ENCODE results near the gene PPIL1.
"Not testable (repeated sequence)": the region's sequence is repeated elsewhere in the genome, so short reads cannot be mapped to it uniquely, and the experiment has no call there.

Gene PPIL1

DNA sequence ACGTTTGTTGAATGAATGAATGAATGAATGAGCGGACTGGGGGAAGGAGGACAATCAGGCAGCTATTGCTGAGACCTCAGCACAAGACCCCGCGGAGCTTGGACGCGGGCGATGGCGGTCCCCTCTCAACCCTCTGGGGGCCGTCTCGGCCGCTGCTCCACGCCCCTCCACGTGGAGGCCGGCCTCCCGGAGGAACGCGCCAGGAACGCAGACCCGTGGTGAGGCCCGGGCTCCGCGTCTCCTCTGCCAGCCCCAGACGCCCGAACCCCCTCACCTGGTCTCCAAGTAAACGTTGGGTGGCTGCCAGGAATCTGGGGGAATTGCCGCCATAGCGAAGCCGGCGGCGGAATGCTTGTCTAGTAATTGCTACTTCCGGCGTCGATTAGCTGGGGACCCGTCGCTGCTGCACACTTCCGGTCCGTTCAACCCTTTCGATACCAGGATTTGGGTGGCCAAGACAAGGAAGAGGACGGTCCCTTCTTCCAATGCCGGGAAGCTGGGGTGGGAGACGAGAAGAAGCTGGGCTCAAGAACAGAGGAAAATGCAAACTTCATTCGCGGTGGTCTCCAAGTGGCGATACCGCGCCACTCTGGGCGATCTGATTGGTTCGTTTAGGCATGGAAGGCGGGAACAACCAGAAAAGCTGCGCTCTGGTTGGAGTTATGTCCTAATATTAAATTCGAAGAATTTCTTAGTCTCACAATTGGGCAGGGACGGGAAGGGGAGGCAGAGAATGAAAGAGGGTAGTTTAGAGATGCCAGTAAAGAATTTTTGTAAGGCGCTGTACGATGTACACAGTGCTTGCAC, at the start of gene PPIL1:
Gene PPIL1 (minus strand): TSS at position 361 of the 807 bp plus-strand sequence. CDS start 31 bp downstream, at position 330.
- DNase-seq (ENCODE audit: low read depth, low spot score), result peak; percentile 69

DNA sequence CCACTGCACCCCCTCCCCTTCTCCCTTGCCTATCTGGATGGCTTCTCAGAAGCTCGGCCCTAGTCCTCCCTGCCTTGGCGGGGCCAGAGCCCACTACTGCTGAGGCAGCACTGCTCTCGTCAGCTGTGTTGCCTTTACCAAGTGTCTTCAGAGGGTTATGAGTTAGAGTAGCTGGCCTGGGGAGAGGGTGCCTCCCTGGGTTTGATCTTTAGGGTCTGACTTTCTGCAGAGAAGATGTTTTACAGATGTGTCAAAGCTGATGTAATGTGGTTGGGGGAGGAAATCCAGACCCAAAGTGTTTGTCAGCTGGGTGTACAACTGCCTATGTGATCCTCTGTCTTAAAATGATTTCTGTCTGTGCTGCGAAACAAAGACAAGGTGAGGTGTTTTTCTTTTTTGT, 49.5 kb upstream of the PPIL1 start:
- DNase-seq (ENCODE audit: low read depth, low spot score), result no peak

DNA sequence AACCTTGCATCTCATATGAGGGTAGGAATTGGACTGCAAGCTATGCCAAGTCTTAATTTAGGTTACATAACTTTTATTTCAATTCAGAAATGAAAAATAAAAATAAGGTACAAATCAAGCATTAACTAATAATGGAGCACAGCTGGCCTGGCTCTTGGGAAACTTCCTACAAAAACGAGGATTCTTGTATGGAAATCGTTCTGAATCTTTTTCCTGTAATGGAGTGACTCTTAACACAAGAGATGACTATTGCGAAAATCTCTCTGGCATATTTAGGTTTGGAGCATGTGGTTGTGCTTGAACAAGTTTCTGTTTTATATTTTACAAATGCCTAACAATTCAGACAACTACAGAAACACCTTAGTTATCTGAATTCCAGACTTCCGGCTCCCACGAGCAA, 45.9 kb upstream of the PPIL1 start:
- DNase-seq (ENCODE audit: low read depth, low spot score), result no peak

DNA sequence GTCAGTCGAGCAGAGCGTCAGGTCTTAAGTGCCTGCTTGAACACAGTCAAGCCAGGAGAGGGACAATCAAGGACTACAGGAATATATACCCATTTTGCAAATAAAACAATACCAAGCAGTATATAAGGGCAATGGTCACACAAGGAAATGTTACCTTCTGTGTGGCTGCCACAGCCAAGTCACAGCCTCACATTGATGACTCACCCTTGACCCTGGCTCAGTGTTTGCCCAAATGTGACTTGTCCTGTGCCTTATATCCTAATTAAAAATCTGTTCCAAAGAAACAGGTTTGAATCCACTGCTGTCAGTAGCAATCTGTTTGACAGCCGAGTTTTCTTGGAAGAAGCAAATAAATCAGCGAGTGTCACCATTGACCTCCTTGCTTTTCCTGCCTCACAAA, 45.4 kb upstream of the PPIL1 start:
- DNase-seq (ENCODE audit: low read depth, low spot score), result no peak

DNA sequence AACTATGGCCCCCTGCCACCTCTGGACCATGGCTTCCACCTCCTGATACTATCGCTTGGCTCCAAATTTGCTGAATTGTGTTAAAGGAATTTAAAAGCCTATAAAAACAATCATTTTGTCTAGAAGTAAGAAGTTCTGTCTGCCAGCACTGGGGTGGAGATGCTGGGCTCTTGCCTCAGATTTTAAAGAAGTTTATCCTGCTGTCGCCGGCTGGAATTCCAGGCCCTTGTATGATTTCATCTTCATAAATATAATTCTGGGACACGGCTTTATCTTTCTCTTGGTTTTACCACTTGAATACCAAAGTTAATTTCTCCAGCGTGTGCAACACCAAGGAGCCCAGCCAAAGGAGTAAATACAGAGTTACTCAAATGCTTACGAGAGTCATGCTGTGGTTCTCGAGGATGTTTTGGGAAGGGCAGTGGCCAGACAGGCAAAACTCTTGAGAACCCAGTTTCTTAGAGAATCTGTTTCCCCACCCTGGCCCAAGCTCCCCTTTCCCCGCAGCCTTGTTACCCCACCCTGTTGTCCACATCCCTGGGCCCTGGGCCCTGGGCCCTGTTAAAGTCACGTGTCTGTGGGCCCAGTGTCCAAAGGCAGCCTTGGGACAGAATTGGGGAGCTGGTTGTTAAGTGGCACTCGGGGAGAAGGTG, 43.1 kb upstream of the PPIL1 start:
- no peak for DNase-seq (ENCODE audit: low read depth, low spot score)

DNA sequence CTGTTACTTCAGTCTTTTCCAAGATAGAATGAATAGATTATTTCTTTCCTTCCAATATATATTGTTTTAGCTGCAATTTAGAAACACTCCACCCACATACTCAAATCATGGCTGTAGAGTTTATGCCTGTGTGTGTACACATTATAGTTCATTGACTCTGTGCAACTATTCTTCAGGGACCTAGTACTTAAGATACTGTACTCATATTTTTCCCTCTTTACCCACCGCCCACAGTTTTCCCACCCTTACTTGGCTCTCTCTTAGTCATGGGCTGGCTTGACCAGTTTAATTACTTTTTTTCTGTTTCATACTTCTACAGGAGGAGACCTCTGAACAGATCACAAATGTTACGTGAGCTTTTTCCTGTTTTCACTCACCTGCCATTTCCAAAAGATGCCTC, 41.5 kb upstream of the PPIL1 start:
- DNase-seq (ENCODE audit: low read depth, low spot score), result no peak

DNA sequence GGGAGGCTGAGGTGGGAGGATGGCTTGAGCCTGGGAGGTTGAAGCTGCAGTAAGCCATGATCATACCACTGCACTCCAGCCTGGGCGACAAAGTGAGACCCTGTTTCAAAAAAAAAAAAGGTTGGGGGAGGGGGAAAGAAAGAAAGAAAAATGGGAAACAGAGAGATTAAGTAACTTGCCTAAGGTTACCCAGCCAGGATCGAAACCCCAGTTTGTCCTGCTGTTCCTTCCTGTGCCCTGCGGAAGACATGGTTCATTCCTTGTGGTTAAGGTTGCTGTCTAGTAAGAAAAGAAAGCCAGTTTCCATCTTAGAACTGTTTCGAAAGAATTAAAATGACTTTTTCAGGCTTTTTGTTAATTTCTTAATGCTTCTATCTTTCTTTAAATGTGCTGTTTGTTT, 41.0 kb upstream of the PPIL1 start:
- DNase-seq (ENCODE audit: low read depth, low spot score), result no peak

DNA sequence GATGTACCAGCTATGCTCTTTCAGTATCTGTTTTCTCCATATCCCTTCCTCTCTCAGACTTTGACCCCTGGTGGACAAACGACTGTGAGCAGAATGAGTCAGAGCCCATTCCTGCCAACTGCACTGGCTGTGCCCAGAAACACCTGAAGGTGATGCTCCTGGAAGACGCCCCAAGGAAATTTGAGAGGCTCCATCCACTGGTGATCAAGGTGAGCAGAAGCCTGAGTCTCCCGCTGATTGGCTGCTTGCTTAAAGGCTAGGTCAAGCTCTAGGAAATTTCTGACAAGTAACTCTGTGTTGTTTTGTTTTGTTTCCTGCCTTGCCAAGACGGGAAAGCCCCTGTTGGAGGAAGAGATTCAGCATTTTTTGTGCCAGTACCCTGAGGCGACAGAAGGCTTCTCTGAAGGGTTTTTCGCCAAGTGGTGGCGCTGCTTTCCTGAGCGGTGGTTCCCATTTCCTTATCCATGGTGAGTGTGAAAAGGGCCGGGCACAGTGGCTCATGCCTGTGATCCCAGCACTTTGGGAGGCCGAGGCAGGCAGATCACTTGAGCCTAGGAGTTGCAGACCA, 39.7 kb upstream of the PPIL1 start:
- peak; percentile 48 for DNase-seq (ENCODE audit: low read depth, low spot score)

DNA sequence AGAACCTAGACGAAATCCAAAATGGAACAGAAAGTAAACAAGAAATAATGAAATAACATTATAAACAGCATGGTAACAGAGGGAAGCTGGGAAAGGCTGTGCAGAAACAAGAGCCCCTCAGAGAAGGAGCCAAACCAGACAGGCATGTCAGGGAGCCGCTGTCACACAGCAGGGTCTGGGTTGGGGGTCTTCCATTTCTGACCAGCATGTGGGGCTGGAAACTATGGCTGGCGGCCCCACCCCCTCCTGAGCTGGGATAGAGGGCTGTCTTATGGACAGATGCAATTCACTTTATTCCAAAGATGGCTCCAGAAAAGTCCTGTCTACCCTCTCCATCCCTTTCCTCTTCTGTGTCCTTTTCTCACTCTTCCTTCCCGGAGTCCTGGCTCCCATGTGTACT, 38.5 kb upstream of the PPIL1 start:
- no peak for DNase-seq (ENCODE audit: low read depth, low spot score)

DNA sequence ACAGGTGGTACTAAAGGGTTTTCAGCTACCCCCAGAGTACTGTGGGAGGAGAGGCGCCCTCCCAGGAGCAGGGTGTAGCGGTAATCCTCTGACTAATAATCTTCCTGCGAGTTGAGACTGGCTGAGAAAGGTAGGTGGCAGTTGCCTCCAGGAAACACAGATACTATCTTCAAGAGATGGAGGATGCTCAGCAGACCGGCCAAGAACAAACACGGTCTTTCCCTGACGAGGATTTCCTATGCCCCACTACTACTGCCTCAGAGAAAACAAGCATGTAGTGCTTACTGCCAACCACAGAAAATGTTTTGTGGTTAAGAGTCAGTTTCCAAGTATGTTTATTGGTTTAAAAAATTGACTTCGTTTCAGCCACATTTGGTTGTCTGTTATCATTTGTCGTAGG, 38.0 kb upstream of the PPIL1 start:
- no peak for DNase-seq (ENCODE audit: low read depth, low spot score)

DNA sequence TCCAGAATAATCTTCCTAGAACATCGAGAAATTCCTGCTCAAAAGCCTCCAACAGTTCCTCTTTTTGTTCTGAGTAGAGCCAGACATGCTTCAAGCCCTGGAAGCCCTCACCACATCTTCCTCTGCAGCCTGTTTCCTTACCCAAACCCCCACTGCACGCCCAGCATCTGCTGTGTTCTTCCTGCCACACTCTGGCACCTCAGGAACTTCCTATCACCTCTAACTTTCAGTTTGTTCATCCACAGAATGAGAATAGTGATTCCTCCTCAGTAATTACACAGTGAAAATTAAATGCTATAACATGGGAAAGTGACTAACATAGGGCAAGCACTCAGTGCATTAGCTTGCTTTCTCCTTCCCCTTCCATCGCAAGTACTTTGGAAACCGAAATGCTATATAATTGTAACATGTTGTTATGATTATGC, 37.4 kb upstream of the PPIL1 start:
- no peak for DNase-seq (ENCODE audit: low read depth, low spot score)

DNA sequence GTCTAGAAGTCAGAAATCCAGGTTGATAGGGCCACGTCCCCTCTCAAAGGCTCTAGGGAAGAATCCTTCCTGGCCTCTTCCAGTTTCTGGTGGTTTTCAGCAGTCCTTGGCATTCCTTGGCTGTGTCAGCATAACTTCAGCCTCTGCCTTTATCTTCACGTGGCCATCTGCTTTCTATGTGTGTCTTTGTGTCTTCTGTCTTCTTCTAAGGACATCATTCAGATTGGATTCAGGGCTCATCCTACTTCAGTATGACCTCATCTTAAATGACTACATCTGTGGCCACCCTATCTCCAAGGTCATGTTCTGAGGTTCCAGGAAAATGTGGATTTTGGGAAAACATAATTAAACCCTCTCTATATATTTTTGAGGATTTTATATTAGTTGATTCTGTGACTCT, 34.1 kb upstream of the PPIL1 start:
- DNase-seq (ENCODE audit: low read depth, low spot score), result no peak

DNA sequence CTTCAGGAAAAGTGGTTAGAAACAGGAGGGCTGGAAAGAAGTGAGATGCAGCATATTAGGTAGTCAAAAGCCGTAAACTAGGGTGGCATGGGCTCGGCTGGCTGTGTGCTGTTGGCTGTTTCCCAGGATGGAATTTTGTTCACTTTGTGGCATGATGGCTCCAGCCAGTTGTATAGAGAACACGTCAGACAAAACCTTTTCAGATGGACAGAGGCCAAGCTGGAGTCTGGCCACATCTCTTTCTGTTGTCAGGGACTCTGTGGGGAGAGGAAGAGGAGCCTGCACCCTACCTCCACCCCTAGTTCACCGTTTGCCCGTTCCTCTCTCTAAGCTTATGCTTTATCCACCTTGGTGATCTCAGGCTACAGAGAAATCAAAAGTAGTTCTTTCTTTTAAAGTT, 33.2 kb upstream of the PPIL1 start:
- DNase-seq (ENCODE audit: low read depth, low spot score), result no peak

DNA sequence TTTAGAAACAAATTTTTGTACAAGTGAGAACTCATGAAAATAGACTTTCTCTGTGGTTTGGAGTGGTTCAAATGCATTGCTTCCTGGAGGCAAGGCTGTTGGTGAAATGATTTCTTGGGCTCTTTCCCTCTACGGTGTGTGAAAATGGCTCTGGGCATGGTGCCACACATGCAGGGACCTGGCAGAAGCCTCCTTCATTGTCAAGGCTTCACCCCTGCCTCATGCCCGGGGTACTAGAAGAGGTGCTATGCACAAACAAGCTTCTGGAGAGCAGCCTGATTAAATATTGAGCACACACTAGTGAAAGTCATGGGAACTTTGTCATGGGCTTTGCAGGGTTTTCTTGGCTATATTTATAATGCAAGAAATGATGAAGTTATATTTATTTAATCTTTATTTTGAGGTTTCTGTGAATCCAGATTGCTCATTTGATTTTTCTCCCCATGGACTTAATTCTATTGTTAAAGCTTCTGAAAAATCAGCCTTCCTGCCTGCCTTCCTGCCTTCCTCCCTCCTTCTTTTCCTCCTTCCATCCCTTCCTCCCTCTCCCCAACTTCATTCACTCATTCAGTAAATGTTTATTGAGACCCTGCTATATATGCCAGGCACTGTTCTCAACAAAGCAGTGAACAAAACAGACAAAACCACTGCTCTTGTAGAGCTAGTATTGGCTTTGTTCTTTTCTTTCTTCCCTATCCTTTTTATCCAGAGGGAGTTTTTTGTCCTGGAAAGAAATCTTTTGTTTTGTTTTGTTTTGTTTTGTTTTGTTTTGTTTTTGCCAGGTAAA, 32.1 kb upstream of the PPIL1 start:
- DNase-seq (ENCODE audit: low read depth, low spot score), result no peak

DNA sequence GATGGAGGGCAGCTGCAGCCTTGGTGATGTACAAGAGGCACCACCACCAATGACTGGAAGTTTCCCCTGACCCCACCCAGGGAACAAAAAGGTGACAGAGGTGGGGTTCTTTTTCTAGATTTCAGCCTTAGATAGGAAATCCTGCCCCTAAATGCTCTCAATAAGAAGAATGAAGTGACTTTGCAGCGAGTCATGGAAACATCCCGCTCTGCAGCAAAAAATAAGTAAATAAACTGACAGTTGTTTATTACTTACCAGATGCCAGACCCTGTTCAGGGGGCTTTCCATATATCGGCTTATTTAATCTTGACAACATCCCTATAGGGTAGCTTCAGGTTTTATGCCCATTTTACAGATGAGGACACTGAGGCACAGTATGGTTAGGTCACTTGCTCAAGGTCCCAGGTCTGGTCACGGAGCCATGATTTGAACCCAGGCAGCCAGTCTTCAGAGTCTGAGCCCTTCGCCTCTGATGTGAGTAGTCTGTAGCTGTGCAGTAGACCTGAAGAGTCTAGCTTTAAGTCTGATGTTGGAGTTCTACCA, 30.3 kb upstream of the PPIL1 start:
- DNase-seq (ENCODE audit: low read depth, low spot score), result no peak

DNA sequence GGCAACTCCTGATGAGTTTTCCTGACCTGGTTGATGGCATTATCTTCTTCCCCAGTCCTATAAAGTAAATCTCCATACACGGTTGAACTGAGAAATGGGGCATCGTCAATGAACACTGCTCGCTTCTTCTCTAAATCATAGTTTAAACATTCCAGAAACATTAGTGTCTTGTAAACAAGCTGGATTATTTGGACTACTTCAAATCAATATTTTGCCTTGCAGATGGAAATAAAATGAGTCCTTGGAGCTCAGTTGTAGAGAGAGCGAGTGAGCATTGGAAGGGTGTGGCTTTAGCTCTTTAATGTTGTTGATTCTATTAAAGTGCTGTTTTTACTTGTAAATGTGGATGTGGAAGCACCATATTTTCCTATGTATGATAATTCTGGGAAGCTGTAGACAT, 29.5 kb upstream of the PPIL1 start:
- DNase-seq (ENCODE audit: low read depth, low spot score), result no peak

DNA sequence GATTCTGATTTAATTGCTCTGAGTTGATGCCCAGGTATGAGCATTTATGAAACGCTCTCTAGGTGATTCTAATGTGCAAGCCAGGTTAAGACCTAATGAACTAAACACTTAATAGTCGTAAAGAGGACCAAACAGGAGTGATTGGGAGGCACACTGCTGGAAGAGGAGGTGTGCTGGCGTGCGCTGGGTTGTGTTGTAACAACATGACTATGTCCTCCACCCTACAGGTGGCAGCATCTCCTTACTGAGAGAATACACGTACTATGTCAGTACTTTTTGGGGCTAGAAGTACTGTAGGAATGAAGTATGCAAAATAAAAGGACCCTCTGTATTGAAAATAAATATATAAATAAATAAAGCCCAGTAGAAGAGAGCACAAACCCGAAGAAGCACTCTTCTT, 23.0 kb upstream of the PPIL1 start:
- no peak for DNase-seq (ENCODE audit: low read depth, low spot score)

DNA sequence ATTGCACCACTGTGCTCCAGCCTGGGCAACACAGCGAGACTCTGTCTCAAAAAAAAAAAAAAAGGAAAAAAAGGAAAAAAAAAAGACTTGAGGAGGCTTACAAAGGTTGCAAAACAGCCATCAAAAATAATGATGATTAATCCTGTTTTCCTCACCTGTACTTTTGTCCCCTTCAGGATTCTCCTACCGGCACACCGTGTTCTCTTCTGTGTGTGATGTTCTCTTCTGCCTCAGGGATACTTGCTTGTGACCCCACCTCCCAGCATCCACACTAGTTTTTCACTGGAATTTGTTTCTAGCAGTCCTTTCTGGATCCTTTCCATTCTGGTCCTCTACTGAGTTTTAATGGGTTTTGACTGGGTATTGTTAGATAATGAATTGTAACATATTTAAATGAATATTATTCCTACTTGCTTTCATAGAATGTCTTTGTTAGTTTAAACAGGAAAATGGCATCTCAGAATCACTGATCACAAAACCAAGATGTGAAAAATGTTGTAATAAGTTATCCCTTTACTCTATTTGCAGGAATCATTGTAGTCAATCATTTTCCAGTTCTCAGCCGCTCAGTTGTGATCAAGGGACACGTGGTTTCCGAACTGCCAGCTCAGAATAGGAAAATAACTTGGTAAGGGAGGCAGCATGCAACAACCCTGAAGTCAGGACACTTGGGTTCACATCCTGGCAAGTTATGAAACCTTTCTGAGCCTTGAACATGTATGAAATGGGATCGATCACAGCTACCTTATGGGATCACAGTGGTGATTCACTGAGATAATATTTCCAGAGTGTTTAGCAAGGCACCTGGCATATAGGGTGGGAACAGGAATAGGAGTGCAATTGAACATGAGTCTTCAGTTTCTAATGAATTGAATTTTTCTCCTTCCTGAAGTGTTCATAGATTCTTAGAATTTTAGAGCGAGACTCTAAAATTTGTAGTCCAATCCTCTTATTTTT, 19.7 kb upstream of the PPIL1 start:
- DNase-seq (ENCODE audit: low read depth, low spot score), result no peak

DNA sequence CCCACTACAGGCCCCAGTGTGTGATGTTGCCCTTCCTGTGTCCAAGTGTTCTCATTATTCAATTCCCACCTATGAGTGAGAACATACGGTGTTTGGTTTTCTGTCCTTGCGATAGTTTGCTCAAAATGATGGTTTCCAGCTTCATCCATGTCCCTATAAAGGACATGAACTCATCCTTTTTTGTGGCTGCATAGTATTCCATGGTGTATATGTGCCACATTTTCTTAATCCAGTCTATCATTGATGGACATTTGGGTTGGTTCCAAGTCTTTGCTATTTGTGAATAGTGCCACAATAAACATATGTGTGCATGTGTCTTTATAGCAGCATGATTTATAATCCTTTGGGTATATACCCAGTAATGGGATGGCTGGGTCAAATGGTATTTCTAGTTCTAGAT, 16.6 kb upstream of the PPIL1 start:
- DNase-seq (ENCODE audit: low read depth, low spot score), result not testable (repeated sequence)

DNA sequence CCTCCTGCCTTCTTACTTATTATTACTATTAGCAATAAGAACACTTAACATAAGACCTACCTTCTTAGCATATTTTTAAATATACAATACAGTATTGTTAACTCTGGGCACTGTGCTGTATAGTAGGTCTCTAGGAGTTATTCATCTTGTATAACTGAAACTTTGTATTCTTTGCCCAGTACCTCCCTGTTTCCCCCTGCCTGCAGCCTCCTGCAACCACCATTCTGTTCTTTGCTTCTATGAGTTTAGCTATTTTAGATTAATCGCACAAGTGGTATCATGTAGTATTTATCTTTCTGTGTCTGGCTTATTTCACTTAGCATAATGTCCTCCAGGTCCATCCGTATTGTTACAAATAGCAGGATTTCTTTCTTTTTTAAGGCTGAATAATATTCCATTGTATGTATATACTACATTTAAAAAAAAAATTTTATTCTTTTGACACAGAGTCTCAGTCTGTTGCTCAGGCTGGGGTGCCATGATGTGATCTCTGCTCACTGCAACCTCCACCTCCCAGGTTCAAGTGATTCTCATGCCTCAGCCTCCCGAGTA, 15.6 kb upstream of the PPIL1 start:
- no peak for DNase-seq (ENCODE audit: low read depth, low spot score)

Data from iPS DF 19.7 (cell line).